ENCODE data around the gene NPY4R.
"Not testable (repeated sequence)": the region's sequence is repeated elsewhere in the genome, so short reads cannot be mapped to it uniquely, and the experiment has no call there.

The NPY4R gene

GRCh38 chr10:46423550-46423949 lies 42.2 kb downstream of the NPY4R start:
- H3K4me1 Mint-ChIP-seq (ENCODE audit: low read depth); H3K36me3 Mint-ChIP-seq; H3K27me3 Mint-ChIP-seq; H3K9me3 Mint-ChIP-seq (ENCODE audit: low read depth); H3K27ac Mint-ChIP-seq; H3K4me3 Mint-ChIP-seq: not testable (repeated sequence)

DNA sequence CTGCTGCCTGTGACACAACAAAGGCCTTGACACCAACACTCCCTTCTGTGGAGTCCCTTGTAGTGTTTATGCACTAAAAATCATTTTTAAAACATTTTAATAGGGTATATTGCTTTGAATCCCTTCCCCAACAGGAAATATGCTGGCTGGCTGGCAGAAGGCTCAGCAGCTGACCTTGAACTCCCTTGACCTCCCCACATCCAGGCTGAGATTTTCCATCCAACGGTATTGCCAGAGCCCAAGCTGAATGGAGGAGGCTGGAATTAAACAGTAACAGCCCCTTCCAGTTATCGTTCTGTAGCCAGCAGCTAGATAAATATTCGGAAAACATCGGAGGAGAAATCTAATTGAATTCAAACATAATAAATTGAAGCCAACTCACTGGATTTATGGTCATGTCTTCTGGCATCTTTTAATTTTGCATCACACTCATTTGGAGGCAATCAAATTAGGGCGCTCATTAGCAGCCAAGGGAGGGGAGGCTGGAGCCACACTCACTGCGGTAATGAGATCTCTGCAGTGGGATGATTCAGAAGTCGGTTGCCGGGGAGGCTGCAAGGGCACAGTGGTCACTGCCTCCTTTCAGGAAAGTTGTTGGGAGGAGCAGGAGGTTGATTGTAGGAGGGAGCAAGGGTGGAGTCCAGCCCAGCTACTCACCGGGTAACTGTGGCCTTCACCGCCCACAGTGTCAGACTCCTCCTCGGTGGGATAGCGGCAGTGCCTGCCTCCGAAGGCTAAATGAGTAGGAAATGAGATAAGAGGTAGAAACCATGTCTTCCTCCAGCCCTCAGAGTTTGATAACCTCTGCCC lies 46.0 kb downstream of the NPY4R start:
- not testable (repeated sequence) for H3K9me3 Mint-ChIP-seq (ENCODE audit: low read depth); H3K4me3 Mint-ChIP-seq; H3K36me3 Mint-ChIP-seq; H3K4me1 Mint-ChIP-seq (ENCODE audit: low read depth); H3K27me3 Mint-ChIP-seq; H3K27ac Mint-ChIP-seq

DNA sequence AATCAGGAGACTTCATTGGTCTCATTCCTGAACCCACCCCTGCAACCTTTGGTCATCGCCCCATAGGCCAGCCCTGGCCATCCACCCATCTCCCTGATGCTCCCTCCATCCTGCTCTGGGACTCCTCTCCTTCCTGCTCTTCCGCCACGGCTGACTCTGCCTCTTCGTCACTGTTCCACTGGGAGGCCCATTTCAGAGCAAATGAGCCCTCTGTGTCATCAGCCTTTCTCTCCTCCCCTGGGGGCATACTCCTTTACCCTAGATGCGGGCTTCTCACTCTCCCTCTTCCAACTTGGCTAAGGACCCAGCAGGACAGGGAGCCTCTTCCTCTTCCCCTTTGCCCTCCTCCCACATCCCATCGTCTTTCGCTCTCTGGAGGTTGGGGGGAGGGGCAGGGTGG lies 47.5 kb downstream of the NPY4R start:
- not testable (repeated sequence) for H3K4me3 Mint-ChIP-seq; H3K9me3 Mint-ChIP-seq (ENCODE audit: low read depth); H3K36me3 Mint-ChIP-seq; H3K27ac Mint-ChIP-seq; H3K27me3 Mint-ChIP-seq; H3K4me1 Mint-ChIP-seq (ENCODE audit: low read depth)

GRCh38 chr10:46415291-46415690 lies 50.5 kb downstream of the NPY4R start:
- H3K27ac Mint-ChIP-seq; H3K9me3 Mint-ChIP-seq (ENCODE audit: low read depth); H3K4me3 Mint-ChIP-seq; H3K27me3 Mint-ChIP-seq; H3K4me1 Mint-ChIP-seq (ENCODE audit: low read depth); H3K36me3 Mint-ChIP-seq: not testable (repeated sequence)

GRCh38 chr10:46412665-46413064 lies 53.1 kb downstream of the NPY4R start:
- not testable (repeated sequence) for H3K36me3 Mint-ChIP-seq; H3K4me1 Mint-ChIP-seq (ENCODE audit: low read depth); H3K4me3 Mint-ChIP-seq; H3K27ac Mint-ChIP-seq; H3K27me3 Mint-ChIP-seq; H3K9me3 Mint-ChIP-seq (ENCODE audit: low read depth)

- H3K4me1 Mint-ChIP-seq (ENCODE audit: low read depth); H3K4me3 Mint-ChIP-seq; H3K9me3 Mint-ChIP-seq (ENCODE audit: low read depth); H3K36me3 Mint-ChIP-seq; H3K27me3 Mint-ChIP-seq; H3K27ac Mint-ChIP-seq: not testable (repeated sequence)
Observed at GRCh38 chr10:46411123-46411522, 54.6 kb downstream of the NPY4R start.
